Ishikawa (cell line): ENCODE measurements around the gene PLCH1.
A peak's percentile ranks its signal among the peaks of the same experiment; 100 is the strongest.

Source experiments
- CEBPB ChIP-seq: IDR thresholded peaks from 2 replicates; pipeline ENCODE4 v1.6.1; 2012
- CREB1 ChIP-seq: IDR thresholded peaks from 2 replicates; pipeline ENCODE4 v1.6.1; 2012; ENCODE audit warnings: low read depth
- EGR1 ChIP-seq: IDR thresholded peaks from 2 replicates; pipeline ENCODE4 v1.6.1; 2012
- EP300 ChIP-seq: IDR thresholded peaks from 2 replicates; pipeline ENCODE4 v1.6.1; 2012; ENCODE audit warnings: borderline replicate concordance
- FOXM1 ChIP-seq: IDR thresholded peaks from 2 replicates; pipeline ENCODE4 v1.6.1; 2012; ENCODE audit warnings: low read depth, borderline replicate concordance
- MAX ChIP-seq: IDR thresholded peaks from 2 replicates; pipeline ENCODE4 v1.6.1; 2012
- NFIC ChIP-seq: IDR thresholded peaks from 2 replicates; pipeline ENCODE4 v1.6.1; 2012
- RAD21 ChIP-seq: IDR thresholded peaks from 2 replicates; pipeline ENCODE4 v1.6.1; 2012; ENCODE audit warnings: low read depth
- REST ChIP-seq: IDR thresholded peaks from 2 replicates; pipeline ENCODE4 v1.6.1; 2012; ENCODE audit warnings: low read depth, mild to moderate bottlenecking
- TAF1 ChIP-seq: IDR thresholded peaks from 2 replicates; pipeline ENCODE4 v1.6.1; 2012; ENCODE audit warnings: low read depth, mild to moderate bottlenecking
- TCF12 ChIP-seq: IDR thresholded peaks from 2 replicates; pipeline ENCODE4 v1.6.1; 2012; ENCODE audit warnings: low read depth
- TEAD4 ChIP-seq: IDR thresholded peaks from 2 replicates; pipeline ENCODE4 v1.6.1; 2012
- YY1 ChIP-seq: IDR thresholded peaks from 2 replicates; pipeline ENCODE4 v1.6.1; 2012; ENCODE audit warnings: low read depth
- ZBTB7A ChIP-seq: IDR thresholded peaks from 2 replicates; pipeline ENCODE4 v1.6.1; 2012; ENCODE audit warnings: low read depth
- TF ChIP-seq, protein P1 (sequence below): IDR thresholded peaks from 2 replicates; pipeline ENCODE4 v1.6.1; 2012

PLCH1 gene

DNA sequence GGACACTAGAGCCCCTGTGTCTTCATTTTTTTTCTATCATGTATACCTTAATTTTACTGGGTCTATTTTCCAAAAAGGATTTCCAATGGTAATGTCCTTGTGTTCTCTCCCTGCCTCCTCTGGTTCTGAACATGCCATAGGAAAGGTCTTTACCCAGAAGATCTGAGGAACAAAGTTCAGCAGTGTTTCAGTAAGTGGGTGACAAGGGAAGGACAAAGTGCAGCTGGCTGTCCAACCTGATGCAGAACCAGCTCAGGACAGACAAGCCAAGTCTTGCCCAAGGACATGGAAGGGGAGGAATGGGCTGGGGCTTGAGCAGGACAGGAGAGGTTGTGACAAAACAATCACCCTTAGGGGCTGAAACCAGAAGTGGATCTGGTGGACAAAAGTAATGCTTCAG, 390.2 kb downstream of the PLCH1 start:
- TF ChIP-seq ZBTB7A (no peak), CEBPB (no peak)
- TF ChIP-seq, protein P1, sequence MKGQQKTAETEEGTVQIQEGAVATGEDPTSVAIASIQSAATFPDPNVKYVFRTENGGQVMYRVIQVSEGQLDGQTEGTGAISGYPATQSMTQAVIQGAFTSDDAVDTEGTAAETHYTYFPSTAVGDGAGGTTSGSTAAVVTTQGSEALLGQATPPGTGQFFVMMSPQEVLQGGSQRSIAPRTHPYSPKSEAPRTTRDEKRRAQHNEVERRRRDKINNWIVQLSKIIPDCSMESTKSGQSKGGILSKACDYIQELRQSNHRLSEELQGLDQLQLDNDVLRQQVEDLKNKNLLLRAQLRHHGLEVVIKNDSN = no peak

GRCh38 chr3:155352900-155353490, 391.9 kb downstream of the PLCH1 start:
- TF ChIP-seq RAD21 = peak; percentile 59
- no peak for TF ChIP-seq TCF12

- TF ChIP-seq REST (no peak), ZBTB7A (no peak), CEBPB (no peak), EP300 (no peak), NFIC (no peak), EGR1 (no peak), RAD21 (no peak), YY1 (no peak), CREB1 (no peak), TEAD4 (no peak), MAX (no peak), TCF12 (no peak), FOXM1 (no peak), TAF1 (no peak)
- TF ChIP-seq, protein P1 = no peak
Observed at GRCh38 chr3:155350571-155350970, 394.3 kb downstream of the PLCH1 start.

DNA sequence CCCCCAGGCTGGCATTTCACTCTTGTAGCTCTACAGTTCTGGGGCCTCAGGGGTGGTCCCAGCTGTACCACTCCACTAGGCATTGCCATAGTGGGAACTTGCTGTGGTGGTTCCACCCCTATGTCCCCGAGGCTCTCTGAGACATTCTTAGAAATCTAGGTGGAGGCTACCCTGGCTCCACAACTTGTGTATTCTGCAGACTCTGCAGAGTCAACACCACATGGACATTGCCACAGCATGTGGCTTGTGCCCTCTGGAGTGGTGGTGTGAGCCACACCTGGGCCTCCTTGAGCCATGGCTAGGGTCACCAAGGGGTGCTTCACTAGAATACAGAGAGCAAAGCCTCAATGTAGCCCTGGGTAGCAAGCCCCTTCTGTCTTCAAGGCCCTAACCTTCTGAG, 397.0 kb downstream of the PLCH1 start:
- TF ChIP-seq TAF1 (no peak), EP300 (no peak), NFIC (no peak), RAD21 (no peak), TEAD4 (no peak), REST (no peak), TCF12 (no peak), YY1 (no peak), EGR1 (no peak), FOXM1 (no peak), ZBTB7A (no peak), CREB1 (no peak), CEBPB (no peak)
- TF ChIP-seq, protein P1 = no peak

GRCh38 chr3:155342344-155342743, 402.5 kb downstream of the PLCH1 start:
- no peak for TF ChIP-seq ZBTB7A
- no peak for TF ChIP-seq TEAD4
- no peak for TF ChIP-seq TAF1
- no peak for TF ChIP-seq TCF12
- no peak for TF ChIP-seq FOXM1
- no peak for TF ChIP-seq NFIC
- TF ChIP-seq YY1 = no peak
- no peak for TF ChIP-seq CEBPB
- TF ChIP-seq RAD21 = no peak
- TF ChIP-seq CREB1 = no peak
- TF ChIP-seq, protein P1 = no peak
- no peak for TF ChIP-seq REST
